Small intestine (tissue), 16 donors: ENCODE measurements around the gene MPST. TPM values are rescaled to one million over a fixed set of nuclear protein-coding genes. Genes with fewer than 3 reads are reported as not detected.

ENCODE experiments used
- DNase-seq, 2 donors: peaks; one replicate each; pipeline versions ENCODE4 v3.0.0 to v3.0.0-alpha.2; 2013
- FAIRE-seq: peaks from 2 replicates; lab custom pipeline; 2012; peaks lifted over from hg19 to GRCh38; lab: Jason Lieb, UNC
- H3K27ac ChIP-seq, 3 donors: one replicate each; pipeline ENCODE4 v1.5.1; 2013; ENCODE audit warnings: low read length in 2 of 3, mild to moderate bottlenecking in 2 of 3, control low read depth in 1 of 3, inconsistent platforms in 1 of 3, low read depth in 1 of 3, moderate library complexity in 1 of 3
- H3K27me3 ChIP-seq, 3 donors: one replicate each; pipeline ENCODE4 v1.6.1; 2013; ENCODE audit warnings: low read length in 3 of 3, inconsistent platforms in 1 of 3; ENCODE audit not compliant: control insufficient read depth in 3 of 3, insufficient read depth in 3 of 3
- H3K36me3 ChIP-seq, 3 donors: one replicate each; pipeline ENCODE4 v1.6.1; 2013; ENCODE audit warnings: low read length in 3 of 3, inconsistent platforms in 1 of 3, low read depth in 1 of 3, mild to moderate bottlenecking in 1 of 3, moderate library complexity in 1 of 3; ENCODE audit not compliant: control insufficient read depth in 3 of 3, insufficient read depth in 2 of 3
- H3K4me1 ChIP-seq, 3 donors: one replicate each; pipeline ENCODE4 v1.6.1; 2013; ENCODE audit warnings: low read length in 2 of 3, inconsistent platforms in 1 of 3, low read depth in 1 of 3, mild to moderate bottlenecking in 1 of 3, moderate library complexity in 1 of 3; ENCODE audit not compliant: control insufficient read depth in 3 of 3, insufficient read depth in 2 of 3
- H3K4me3 ChIP-seq, 3 donors: one replicate each; pipeline ENCODE4 v1.5.1; 2013; ENCODE audit warnings: low read length in 3 of 3, control low read depth in 1 of 3, inconsistent platforms in 1 of 3, low read depth in 1 of 3, mild to moderate bottlenecking in 1 of 3, moderate library complexity in 1 of 3
- H3K9me3 ChIP-seq, 2 donors: one replicate each; pipeline ENCODE4 v1.6.1; 2013; ENCODE audit warnings: low read depth in 1 of 2, low read length in 1 of 2; ENCODE audit not compliant: control insufficient read depth in 2 of 2, insufficient read depth in 1 of 2
- WGBS, 3 donors: extraction: QIAGEN DNeasy Blood & Tissue Kit; methylation state at CpG; one replicate each; pipeline ENCODE4 v1.1.7; 2013; 5-methylcytosine and 5-hydroxymethylcytosine counted together
- long read RNA-seq, 10 donors: transcript quantifications; one replicate each; lab custom pipeline, GENCODE V29; 2026
- polyA plus RNA-seq, 4 donors: library from polyadenylated mRNA; stranded (reverse) in 3 of 4; unstranded in 1 of 4; fragments of 200-250 nt in 3 of 4; fragments of 120-200 nt in 1 of 4; gene quantifications; one replicate each; pipeline versions ENCODE4 v1.2.1 to v1.2.3, GENCODE V29; 2013
- donor health status: healthy with polysubstance abuse.
- donor health status: control.
- donor health status: control.
- donor health status: Bipolar disorder and iron deficiency.
- donor health status: healthy.

MPST gene
- 100 to 1,000 TPM; 192 to 549 (median 305) TPM for polyA plus RNA-seq
- long read RNA-seq, donor 1, transcript MPST-203 (3 exons, 1,345 nt), result minor isoform, 39 of 249 reads
- long read RNA-seq, donor 1, transcript MPST-206 (3 exons, 1,331 nt), result major isoform, 57 of 249 reads
- long read RNA-seq, donor 1, partial matches to known transcripts, result 139 of 249 reads
- long read RNA-seq, donor 1, other reads (novel, unspliced or antisense), result 9 of 249 reads
- long read RNA-seq, donor 2, transcript MPST-203 (3 exons, 1,345 nt), result major isoform, 7 of 93 reads
- long read RNA-seq, donor 2, partial matches to known transcripts, result 62 of 93 reads
- long read RNA-seq, donor 2, other reads (novel, unspliced or antisense), result 19 of 93 reads
- long read RNA-seq, donor 3, full-length matches to known transcripts, result 34 of 104 reads
- long read RNA-seq, donor 3, partial matches to known transcripts, result 70 of 104 reads
- long read RNA-seq, donor 3, other reads (novel, unspliced or antisense), result 0 of 104 reads
- long read RNA-seq, donor 4, partial matches to known transcripts, result 0 of 2 reads
- long read RNA-seq, donor 4, other reads (novel, unspliced or antisense), result 0 of 2 reads
- long read RNA-seq, donor 5, transcript MPST-203 (3 exons, 1,345 nt), result major isoform, 7 of 37 reads
- long read RNA-seq, donor 5, partial matches to known transcripts, result 26 of 37 reads
- long read RNA-seq, donor 5, other reads (novel, unspliced or antisense), result 0 of 37 reads
- long read RNA-seq, donor 6, transcript MPST-206 (3 exons, 1,331 nt), result minor isoform, 14 of 34 reads
- long read RNA-seq, donor 6, transcript MPST-203 (3 exons, 1,345 nt), result major isoform, 17 of 34 reads
- long read RNA-seq, donor 6, partial matches to known transcripts, result 0 of 34 reads
- long read RNA-seq, donor 6, other reads (novel, unspliced or antisense), result 0 of 34 reads
- long read RNA-seq, donor 7, full-length matches to known transcripts, result 29 of 38 reads
- long read RNA-seq, donor 7, partial matches to known transcripts, result 9 of 38 reads
- long read RNA-seq, donor 7, other reads (novel, unspliced or antisense), result 0 of 38 reads
- long read RNA-seq, donor 8, partial matches to known transcripts, result 0 of 1 reads
- long read RNA-seq, donor 8, other reads (novel, unspliced or antisense), result 0 of 1 reads
- long read RNA-seq, donor 9, partial matches to known transcripts, result 8 of 10 reads
- long read RNA-seq, donor 9, other reads (novel, unspliced or antisense), result 0 of 10 reads
- long read RNA-seq, donor 10, transcript MPST-206 (3 exons, 1,331 nt), result major isoform, 23 of 77 reads
- long read RNA-seq, donor 10, transcript MPST-203 (3 exons, 1,345 nt), result minor isoform, 16 of 77 reads
- long read RNA-seq, donor 10, partial matches to known transcripts, result 33 of 77 reads
- long read RNA-seq, donor 10, other reads (novel, unspliced or antisense), result 0 of 77 reads

- Histone ChIP-seq H3K4me3 (peak within 1 kb of the TSS; percentile 81 to 95 (median 88)), H3K9me3 (no peaks in the 10 kb centered on the region), H3K36me3 (peaks cover 0 to 48% (median 0%) of the 10 kb centered on the region in 3 donors), H3K27ac (peak within 1 kb of the TSS; percentile 87 to 98 (median 95)), H3K27me3 (no peaks in the 10 kb centered on the region), H3K4me1 (peaks cover 0 to 70% (median 7%) of the 10 kb centered on the region in 3 donors)
- DNase-seq (peak; percentile 72 to 91), FAIRE-seq (no peak)
- WGBS, 3 donors, result 0 to 1% (median 0%) methylated on average over 47 to 107 of the region's 107 CpGs
Measured at GRCh38 chr22:37019309-37020191, at the start of gene MPST, which contains the start of gene TST. TSS of gene MPST (plus strand) at chr22:37019742. CDS start at chr22:37019837, 95 bp downstream. TSS of gene TST (minus strand) at chr22:37019447. CDS start at chr22:37018732, 715 bp downstream.

DNA sequence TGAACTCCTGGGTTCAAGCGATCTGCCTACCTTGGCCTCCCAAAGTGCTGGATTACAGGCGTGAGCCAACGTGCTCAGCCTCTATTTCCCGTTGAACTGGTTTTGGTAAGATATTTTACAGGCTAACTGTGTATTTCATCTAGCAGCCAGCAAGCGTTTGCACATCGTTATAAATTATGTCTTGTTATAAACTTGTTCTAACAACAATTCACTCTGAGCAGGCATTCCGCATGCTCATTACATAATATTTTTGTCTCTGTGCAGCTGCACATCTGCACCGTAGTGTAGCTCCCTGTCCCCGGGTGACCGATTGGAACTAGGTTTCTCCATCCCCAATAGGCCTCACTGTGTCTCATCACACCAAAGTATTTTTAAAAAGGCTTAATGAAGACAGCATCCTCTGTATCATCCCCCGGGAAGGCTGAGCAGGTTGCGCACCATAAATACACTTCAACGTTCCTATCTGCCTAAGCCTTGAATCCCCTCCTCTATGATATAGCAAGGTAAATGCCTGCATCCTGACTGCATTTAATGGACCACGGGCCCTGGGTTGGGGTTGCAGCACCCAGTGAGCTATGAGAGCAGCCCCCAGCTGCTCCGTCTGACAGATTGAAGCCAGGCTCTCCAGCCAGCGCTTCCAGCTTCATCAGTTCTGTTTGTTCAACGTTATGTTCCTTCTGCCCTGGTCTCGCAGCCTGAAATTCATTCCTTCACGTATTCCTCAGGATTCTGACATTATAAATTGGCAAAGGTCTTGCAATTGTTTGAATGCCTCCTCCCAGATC lies 48.0 kb upstream of the MPST start:
- Histone ChIP-seq H3K9me3 (no peaks in the 10 kb centered on the region), H3K36me3 (no peaks in the 10 kb centered on the region), H3K27me3 (peaks cover 0 to 6% (median 0%) of the 10 kb centered on the region in 3 donors), H3K27ac (no peak overlapping the region), H3K4me3 (no peak overlapping the region), H3K4me1 (no peaks in the 10 kb centered on the region)
- WGBS, 3 donors, result 68 to 75% (median 71%) methylated on average over 19 of the region's 19 CpGs
- DNase-seq (no peak), FAIRE-seq (no peak)

GRCh38 chr22:36976606-36977005 lies 42.9 kb upstream of the MPST start:
- Histone ChIP-seq H3K9me3 (no peaks in the 10 kb centered on the region), H3K36me3 (no peaks in the 10 kb centered on the region), H3K27ac (no peak overlapping the region), H3K27me3 (peaks cover 0 to 11% (median 0%) of the 10 kb centered on the region in 3 donors), H3K4me3 (no peak overlapping the region), H3K4me1 (peaks cover 0 to 5% (median 0%) of the 10 kb centered on the region in 3 donors)
- WGBS, 3 donors, result 79 to 91% (median 89%) methylated on average over 4 of the region's 4 CpGs
- DNase-seq (no peak), FAIRE-seq (no peak)

DNA sequence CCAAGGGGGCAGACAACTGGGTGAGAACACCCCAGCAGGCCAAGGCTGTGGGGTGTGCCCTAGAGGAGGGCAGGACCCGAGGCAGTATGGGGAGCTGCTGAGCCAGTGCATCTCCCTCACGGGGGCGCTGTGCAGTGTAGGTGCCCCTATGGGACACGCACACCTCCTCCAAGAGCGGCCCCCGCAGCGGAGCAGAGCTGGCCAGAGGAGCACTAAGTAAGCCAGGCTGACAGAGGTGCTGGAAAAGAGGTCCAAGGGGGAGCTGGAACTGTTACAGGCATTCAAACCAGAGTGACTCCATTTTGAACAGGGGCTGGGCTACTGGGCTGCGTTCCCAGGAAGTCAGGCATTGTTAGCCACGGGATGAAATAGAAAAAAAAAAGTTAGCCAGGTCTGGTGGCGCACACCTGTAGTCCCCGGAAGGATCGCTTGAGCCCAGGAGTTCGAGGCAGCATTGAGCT lies 42.1 kb upstream of the MPST start:
- Histone ChIP-seq H3K4me3 (peak overlapping the region in 2 of 3 donors; percentile 34 to 43), H3K27ac (peak overlapping the region in 1 of 3 donors; percentile 28), H3K27me3 (peaks cover 0 to 9% (median 0%) of the 10 kb centered on the region in 3 donors), H3K9me3 (no peaks in the 10 kb centered on the region), H3K36me3 (no peaks in the 10 kb centered on the region), H3K4me1 (peaks cover 0 to 7% (median 0%) of the 10 kb centered on the region in 3 donors)
- FAIRE-seq (no peak), DNase-seq (peak; percentile 63 to 77)
- 5 to 19% (median 14%) methylated on average over 13 of the region's 13 CpGs for WGBS, 3 donors

DNA sequence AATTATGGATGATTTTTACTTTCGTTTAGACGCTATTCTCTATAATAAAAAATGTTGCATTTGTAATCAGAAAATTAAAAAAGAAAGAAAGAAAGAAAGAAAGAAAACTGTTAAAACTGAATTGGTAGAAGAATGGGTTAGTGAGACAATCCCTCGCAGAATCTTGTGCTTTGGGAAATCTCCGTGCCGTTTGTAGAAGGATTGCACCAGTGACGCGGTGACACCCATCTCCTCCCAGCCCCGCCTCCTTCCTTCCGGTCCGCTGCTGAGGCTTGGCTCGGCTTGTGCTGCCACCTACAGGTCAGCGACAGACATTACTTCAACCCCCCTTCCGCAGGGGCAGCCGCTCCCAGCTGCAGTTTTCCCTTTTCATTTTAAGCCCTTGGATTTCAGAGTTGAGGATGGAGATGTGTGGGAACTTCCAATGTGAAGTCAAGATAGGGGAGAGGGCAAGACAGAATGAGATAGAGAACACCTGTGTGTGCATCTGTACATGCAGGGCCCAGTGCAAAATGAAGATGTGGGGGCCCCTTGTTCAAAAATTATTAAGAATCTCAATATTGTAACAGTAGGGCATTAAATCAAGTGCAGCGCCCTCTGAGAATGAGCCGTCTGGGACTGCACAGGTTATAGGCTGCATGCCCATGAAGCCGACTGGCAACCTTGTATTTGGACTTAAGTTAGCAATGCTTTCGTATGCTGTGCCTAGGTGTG lies 41.4 kb upstream of the MPST start:
- FAIRE-seq, result peak; percentile 36
- peaks cover 0 to 9% (median 0%) of the 10 kb centered on the region in 3 donors for H3K27me3 ChIP-seq
- H3K27ac ChIP-seq, result no peak overlapping the region
- H3K4me1 ChIP-seq, result peaks cover 0 to 10% (median 0%) of the 10 kb centered on the region in 3 donors
- no peaks in the 10 kb centered on the region for H3K36me3 ChIP-seq
- DNase-seq, result peak; percentile 90 to 92
- 14 to 15% (median 14%) methylated on average over 17 to 18 of the region's 18 CpGs for WGBS, 3 donors
- peak overlapping the region in 2 of 3 donors; percentile 34 to 43 for H3K4me3 ChIP-seq
- H3K9me3 ChIP-seq, result no peaks in the 10 kb centered on the region

DNA sequence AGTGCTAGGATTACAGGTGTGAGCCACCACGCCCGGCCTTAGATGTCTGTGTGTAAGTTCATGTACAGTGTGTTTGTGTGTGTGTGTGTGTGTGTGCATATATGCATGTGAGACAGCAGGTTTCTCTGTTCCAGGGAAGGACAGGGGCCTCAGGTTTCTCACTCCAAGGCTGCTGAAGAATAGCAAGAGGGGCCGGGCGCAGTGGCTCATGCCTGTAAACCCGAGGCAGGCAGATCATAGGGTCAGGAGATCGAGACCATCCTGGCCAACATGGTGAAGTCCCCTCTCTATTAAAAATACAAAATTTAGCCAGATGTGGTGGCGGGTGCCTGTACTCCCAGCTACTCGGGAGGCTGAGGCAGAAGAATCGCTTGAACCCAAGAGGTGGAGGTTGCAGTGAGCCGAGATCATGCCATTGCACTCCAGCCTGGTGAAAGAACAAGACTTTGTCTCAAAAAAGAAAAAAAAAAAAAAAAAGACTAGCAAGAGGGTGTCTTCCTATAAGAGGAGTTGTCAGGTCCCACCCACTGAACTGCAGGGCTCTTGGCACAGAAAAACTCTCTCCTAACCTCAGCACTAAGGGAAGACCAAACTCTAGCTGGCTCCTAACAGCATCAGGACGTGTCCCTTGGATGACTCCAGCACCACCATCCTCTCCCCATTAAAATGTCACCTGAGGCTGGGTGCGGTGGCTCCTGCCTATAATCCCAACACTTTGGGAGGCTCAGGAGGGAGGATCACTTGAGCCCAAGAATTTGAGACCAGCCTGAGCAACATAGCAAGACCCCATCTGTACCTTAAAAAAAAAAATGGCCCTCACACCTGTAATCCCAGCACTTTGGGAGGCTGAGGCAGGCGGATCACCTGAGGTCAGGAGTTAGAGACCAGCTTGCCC lies 40.3 kb upstream of the MPST start:
- Histone ChIP-seq H3K27me3 (peaks cover 0 to 9% (median 0%) of the 10 kb centered on the region in 3 donors), H3K4me1 (peaks cover 0 to 10% (median 0%) of the 10 kb centered on the region in 3 donors), H3K36me3 (no peaks in the 10 kb centered on the region), H3K4me3 (no peak overlapping the region), H3K27ac (no peak overlapping the region), H3K9me3 (no peaks in the 10 kb centered on the region)
- DNase-seq, result no peak
- WGBS, 3 donors, result 87 to 92% (median 89%) methylated on average over 13 of the region's 13 CpGs
- no peak for FAIRE-seq
